Neural cell (in vitro differentiated cells): Measurements from ENCODE around the gene UFD1. TPM values are rescaled to one million over a fixed set of nuclear protein-coding genes. Genes with fewer than 3 reads are reported as not detected.

ENCODE experiments used
- H2AFZ ChIP-seq: fragments of 200-600, 300-800 bp; sonication (generic), shearing (Covaris generic); 2 replicates; pipeline ENCODE4 v1.6.0; 2014; ENCODE audit warnings: low read depth, mild to moderate bottlenecking, antibody characterized with exemption, low read length, moderate library complexity
- H3F3A ChIP-seq: fragments of 200-600 bp; shearing (Covaris generic); 2 replicates; pipeline ENCODE4 v1.6.1; 2016; ENCODE audit warnings: mild to moderate bottlenecking, moderate library complexity, mixed read lengths, antibody characterized with exemption, low read length; ENCODE audit not compliant: insufficient read depth, poor library complexity, severe bottlenecking
- H3K27ac ChIP-seq: fragments of 200-600, 300-800 bp; sonication (generic), shearing (Covaris generic); 2 replicates; pipeline ENCODE4 v1.5.1; 2014; ENCODE audit warnings: mild to moderate bottlenecking, low read length, moderate library complexity
- H3K27me3 ChIP-seq: fragments of 300-800, 200-600 bp; sonication (generic), shearing (Covaris generic); 2 replicates; pipeline ENCODE4 v1.6.0; 2014; ENCODE audit warnings: mild to moderate bottlenecking, low read depth, low read length, moderate library complexity; ENCODE audit not compliant: insufficient read depth
- H3K36me3 ChIP-seq: fragments of 300-800, 200-600 bp; sonication (generic), shearing (Covaris generic); 2 replicates; pipeline ENCODE4 v1.5.1; 2014; ENCODE audit warnings: mild to moderate bottlenecking, antibody characterized with exemption, low read length, moderate library complexity; ENCODE audit not compliant: insufficient read depth
- H3K4me2 ChIP-seq: fragments of 300-800, 200-600 bp; sonication (generic), shearing (Covaris generic); 2 replicates; pipeline ENCODE4 v1.6.0; 2014; ENCODE audit warnings: mild to moderate bottlenecking, low read length
- H3K4me3 ChIP-seq: fragments of 300-800, 200-600 bp; sonication (generic), shearing (Covaris generic); 2 replicates; pipeline ENCODE4 v1.5.1; 2014; ENCODE audit warnings: mild to moderate bottlenecking, low read length, moderate library complexity
- H3K79me2 ChIP-seq: fragments of 200-600 bp; shearing (Covaris generic); replicated peaks from 2 replicates; pipeline ENCODE4 v1.6.0; 2014; ENCODE audit warnings: mild to moderate bottlenecking, low read length, moderate library complexity; ENCODE audit not compliant: insufficient read depth
- H3K9ac ChIP-seq: fragments of 300-800, 200-600 bp; sonication (generic), shearing (Covaris generic); 2 replicates; pipeline ENCODE4 v1.6.1; 2016; ENCODE audit warnings: mild to moderate bottlenecking, low read length, mixed read lengths
- H3K9me2 ChIP-seq: fragments of 200-600 bp; shearing (Covaris generic); 2 replicates; pipeline ENCODE4 v1.6.1; 2016; ENCODE audit warnings: mild to moderate bottlenecking, low read length, mixed read lengths; ENCODE audit not compliant: insufficient read depth
- H3K9me3 ChIP-seq: fragments of 200-600, 300-800 bp; sonication (generic), shearing (Covaris generic); 2 replicates; pipeline ENCODE4 v1.6.1; 2016; ENCODE audit warnings: mild to moderate bottlenecking, mixed run types, low read length, moderate library complexity, mixed read lengths
- H4K20me1 ChIP-seq: fragments of 200-600 bp; shearing (Covaris generic); 2 replicates; pipeline ENCODE4 v1.6.1; 2016; ENCODE audit warnings: mild to moderate bottlenecking, mixed run types; ENCODE audit not compliant: insufficient read depth
- EP300 ChIP-seq: fragments of 450-650 bp; conservative IDR thresholded peaks from 2 replicates; pipeline ENCODE4 v1.6.1; 2014; ENCODE audit warnings: antibody characterized with exemption, mild to moderate bottlenecking, moderate library complexity; ENCODE audit not compliant: poor library complexity, severe bottlenecking
- EZH2 ChIP-seq: fragments of 200-600, 300-800 bp; shearing (Covaris generic), sonication (generic); IDR thresholded peaks from 2 replicates; pipeline ENCODE4 v1.6.1; 2014; ENCODE audit warnings: antibody characterized with exemption, low read length, borderline replicate concordance, mild to moderate bottlenecking; ENCODE audit not compliant: insufficient read depth, poor library complexity, severe bottlenecking
- MXI1 ChIP-seq: fragments of 450-650 bp; conservative IDR thresholded peaks from 2 replicates; pipeline ENCODE4 v1.6.1; 2014; ENCODE audit warnings: antibody characterized with exemption, mild to moderate bottlenecking; ENCODE audit not compliant: poor library complexity, severe bottlenecking
- POLR2AphosphoS5 ChIP-seq: IDR thresholded peaks from 2 replicates; pipeline ENCODE4 v1.6.1; 2012
- RAD21 ChIP-seq: fragments of 450-650 bp; conservative IDR thresholded peaks from 2 replicates; pipeline ENCODE4 v1.6.1; 2014; ENCODE audit warnings: antibody characterized with exemption, mild to moderate bottlenecking, moderate library complexity
- REST ChIP-seq: IDR thresholded peaks from 2 replicates; pipeline ENCODE4 v1.6.1; 2012; ENCODE audit warnings: borderline replicate concordance
- SMC3 ChIP-seq: fragments of 450-650 bp; conservative IDR thresholded peaks from 2 replicates; pipeline ENCODE4 v1.6.1; 2014; ENCODE audit warnings: antibody characterized with exemption, mild to moderate bottlenecking, moderate library complexity; ENCODE audit not compliant: poor library complexity
- TAF1 ChIP-seq: IDR thresholded peaks from 2 replicates; pipeline ENCODE4 v1.6.1; 2012; ENCODE audit warnings: low read depth
- polyA plus RNA-seq: library from polyadenylated mRNA; depleted of rRNA; stranded (reverse); fragments of >200 nt; gene quantifications from 2 replicates; pipeline ENCODE4 v1.2.3, GENCODE V29; 2014
- TF ChIP-seq, protein P1 (sequence below): fragments of 450-650 bp; IDR thresholded peaks from 2 replicates; pipeline ENCODE4 v1.5.1; 2014; ENCODE audit warnings: antibody characterized with exemption, mild to moderate bottlenecking, moderate library complexity; ENCODE audit not compliant: poor library complexity, severe bottlenecking

Gene UFD1
- polyA plus RNA-seq, 1 donor from 2014 or later, result 56.9 TPM

DNA sequence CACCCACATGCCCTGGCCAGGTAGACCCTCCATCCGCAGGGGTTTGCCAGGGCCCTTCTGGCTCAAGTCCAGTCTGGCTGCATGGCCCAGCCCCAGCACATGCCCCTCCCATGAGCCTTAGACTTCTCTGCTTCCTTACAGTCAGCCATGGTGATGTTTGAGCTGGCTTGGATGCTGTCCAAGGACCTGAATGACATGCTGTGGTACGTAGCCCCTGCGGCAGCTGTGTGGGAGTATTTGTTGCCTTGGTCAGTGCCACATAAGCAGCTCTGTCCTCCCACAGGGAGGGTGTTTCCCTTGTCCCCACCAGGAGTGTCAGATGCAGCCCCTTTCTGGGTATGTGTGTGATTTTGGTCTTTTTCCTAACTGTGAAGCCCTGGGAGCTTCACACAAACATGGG lies 18.3 kb upstream of the UFD1 start:
- Histone ChIP-seq H3K9ac (no peak overlapping the region), H2AFZ (no peak overlapping the region), H3K9me3 (no peaks in the 10 kb centered on the region), H3K9me2 (no peaks in the 10 kb centered on the region), H4K20me1 (no peaks in the 10 kb centered on the region), H3K36me3 (no peaks in the 10 kb centered on the region), H3K27me3 (no peaks in the 10 kb centered on the region), H3K4me3 (no peak overlapping the region), H3K79me2 (no peaks in the 10 kb centered on the region), H3F3A (no peaks in the 10 kb centered on the region), H3K27ac (no peak overlapping the region), H3K4me2 (no peak overlapping the region)
- TF ChIP-seq EP300 (no peak), RAD21 (no peak), REST (no peak), MXI1 (no peak), POLR2AphosphoS5 (no peak), SMC3 (no peak), EZH2 (no peak), TAF1 (no peak)
- TF ChIP-seq, protein P1, sequence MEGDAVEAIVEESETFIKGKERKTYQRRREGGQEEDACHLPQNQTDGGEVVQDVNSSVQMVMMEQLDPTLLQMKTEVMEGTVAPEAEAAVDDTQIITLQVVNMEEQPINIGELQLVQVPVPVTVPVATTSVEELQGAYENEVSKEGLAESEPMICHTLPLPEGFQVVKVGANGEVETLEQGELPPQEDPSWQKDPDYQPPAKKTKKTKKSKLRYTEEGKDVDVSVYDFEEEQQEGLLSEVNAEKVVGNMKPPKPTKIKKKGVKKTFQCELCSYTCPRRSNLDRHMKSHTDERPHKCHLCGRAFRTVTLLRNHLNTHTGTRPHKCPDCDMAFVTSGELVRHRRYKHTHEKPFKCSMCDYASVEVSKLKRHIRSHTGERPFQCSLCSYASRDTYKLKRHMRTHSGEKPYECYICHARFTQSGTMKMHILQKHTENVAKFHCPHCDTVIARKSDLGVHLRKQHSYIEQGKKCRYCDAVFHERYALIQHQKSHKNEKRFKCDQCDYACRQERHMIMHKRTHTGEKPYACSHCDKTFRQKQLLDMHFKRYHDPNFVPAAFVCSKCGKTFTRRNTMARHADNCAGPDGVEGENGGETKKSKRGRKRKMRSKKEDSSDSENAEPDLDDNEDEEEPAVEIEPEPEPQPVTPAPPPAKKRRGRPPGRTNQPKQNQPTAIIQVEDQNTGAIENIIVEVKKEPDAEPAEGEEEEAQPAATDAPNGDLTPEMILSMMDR, result no peak

GRCh38 chr22:19496324-19496630 lies 17.3 kb upstream of the UFD1 start:
- TF ChIP-seq, protein P1, result no peak
- no peak for TF ChIP-seq EP300
- TF ChIP-seq REST, result no peak
- no peak for TF ChIP-seq SMC3
- no peak for TF ChIP-seq RAD21
- TF ChIP-seq TAF1, result no peak
- TF ChIP-seq POLR2AphosphoS5, result no peak
- TF ChIP-seq MXI1, result no peak
- TF ChIP-seq EZH2, result no peak
- Histone ChIP-seq H3K4me2 (no peak overlapping the region), H3K27ac (no peak overlapping the region), H3F3A (no peaks in the 10 kb centered on the region), H3K9me3 (no peaks in the 10 kb centered on the region), H3K9ac (no peak overlapping the region), H3K4me3 (no peak overlapping the region), H4K20me1 (no peaks in the 10 kb centered on the region), H3K36me3 (no peaks in the 10 kb centered on the region), H3K9me2 (no peaks in the 10 kb centered on the region), H2AFZ (no peak overlapping the region), H3K27me3 (no peaks in the 10 kb centered on the region), H3K79me2 (no peaks in the 10 kb centered on the region)
